ENCODE measurements around the gene RNF175.

RNF175 gene

GRCh38 chr4:153777421-153777820, 17.6 kb upstream of the RNF175 start:
- Histone ChIP-seq H3K4me3 (ENCODE audit: insufficient read depth, low read length, poor library complexity, severe bottlenecking) (no peak overlapping the region), H2AFZ (ENCODE audit: low read depth, low read length, severe bottlenecking) (no peak overlapping the region), H3K9ac (ENCODE audit: low read length) (no peak overlapping the region), H3K27ac (ENCODE audit: low read depth, low read length) (no peak overlapping the region), H3K9me2 (replicated peaks; ENCODE audit: insufficient read depth, low read length) (no peaks in the 10 kb centered on the region), H3K79me2 (ENCODE audit: insufficient read depth, low read length) (no peaks in the 10 kb centered on the region), H3K4me2 (ENCODE audit: low read depth, low read length, poor library complexity, severe bottlenecking) (no peak overlapping the region), H4K20me1 (ENCODE audit: low read depth, low read length) (no peaks in the 10 kb centered on the region), H3K36me3 (ENCODE audit: low read length) (no peaks in the 10 kb centered on the region), H3F3A (ENCODE audit: insufficient read depth) (no peaks in the 10 kb centered on the region), H3K27me3 (ENCODE audit: low read length) (no peaks in the 10 kb centered on the region), H3K9me3 (ENCODE audit: insufficient read depth, low read length) (no peaks in the 10 kb centered on the region)
- TF ChIP-seq EZH2phosphoT487 (conservative IDR thresholded peaks at IDR 0.05; ENCODE audit: low read length) (no peak), CTCF (IDR thresholded peaks at IDR 0.05; ENCODE audit: insufficient read depth, low read length, poor library complexity, severe bottlenecking) (no peak)

GRCh38 chr4:153776601-153777000, 16.8 kb upstream of the RNF175 start:
- no peaks in the 10 kb centered on the region for H3K27me3 ChIP-seq (ENCODE audit: low read length)
- no peaks in the 10 kb centered on the region for H4K20me1 ChIP-seq (ENCODE audit: low read depth, low read length)
- H3K9ac ChIP-seq (ENCODE audit: low read length), result no peak overlapping the region
- no peaks in the 10 kb centered on the region for H3K79me2 ChIP-seq (ENCODE audit: insufficient read depth, low read length)
- no peaks in the 10 kb centered on the region for H3K9me3 ChIP-seq (ENCODE audit: insufficient read depth, low read length)
- no peak for TF ChIP-seq CTCF (IDR thresholded peaks at IDR 0.05; ENCODE audit: insufficient read depth, low read length, poor library complexity, severe bottlenecking)
- TF ChIP-seq EZH2phosphoT487 (conservative IDR thresholded peaks at IDR 0.05; ENCODE audit: low read length), result no peak
- no peak overlapping the region for H3K27ac ChIP-seq (ENCODE audit: low read depth, low read length)
- H3F3A ChIP-seq (ENCODE audit: insufficient read depth), result no peaks in the 10 kb centered on the region
- H3K4me2 ChIP-seq (ENCODE audit: low read depth, low read length, poor library complexity, severe bottlenecking), result no peak overlapping the region
- H2AFZ ChIP-seq (ENCODE audit: low read depth, low read length, severe bottlenecking), result no peak overlapping the region
- H3K4me3 ChIP-seq (ENCODE audit: insufficient read depth, low read length, poor library complexity, severe bottlenecking), result no peak overlapping the region
- no peaks in the 10 kb centered on the region for H3K36me3 ChIP-seq (ENCODE audit: low read length)
- no peaks in the 10 kb centered on the region for H3K9me2 ChIP-seq (replicated peaks; ENCODE audit: insufficient read depth, low read length)

- Histone ChIP-seq H3K79me2 (ENCODE audit: insufficient read depth, low read length) (no peaks in the 10 kb centered on the region), H3K9me3 (ENCODE audit: insufficient read depth, low read length) (no peaks in the 10 kb centered on the region), H3K9ac (ENCODE audit: low read length) (no peak overlapping the region), H3K36me3 (ENCODE audit: low read length) (no peaks in the 10 kb centered on the region), H3K27me3 (ENCODE audit: low read length) (no peaks in the 10 kb centered on the region), H3K9me2 (replicated peaks; ENCODE audit: insufficient read depth, low read length) (no peaks in the 10 kb centered on the region), H3K27ac (ENCODE audit: low read depth, low read length) (no peak overlapping the region), H4K20me1 (ENCODE audit: low read depth, low read length) (no peaks in the 10 kb centered on the region), H3F3A (ENCODE audit: insufficient read depth) (no peaks in the 10 kb centered on the region), H2AFZ (ENCODE audit: low read depth, low read length, severe bottlenecking) (no peak overlapping the region), H3K4me2 (ENCODE audit: low read depth, low read length, poor library complexity, severe bottlenecking) (no peak overlapping the region), H3K4me3 (ENCODE audit: insufficient read depth, low read length, poor library complexity, severe bottlenecking) (no peak overlapping the region)
- TF ChIP-seq EZH2phosphoT487 (conservative IDR thresholded peaks at IDR 0.05; ENCODE audit: low read length) (no peak), CTCF (IDR thresholded peaks at IDR 0.05; ENCODE audit: insufficient read depth, low read length, poor library complexity, severe bottlenecking) (no peak)
Measured at GRCh38 chr4:153773236-153773690, 13.4 kb upstream of the RNF175 start.

Measured in SU-DHL-6 (cell line).